Thyroid gland (tissue), 4 donors: ENCODE data around the gene SEC61B. TPM values are rescaled to one million over a fixed set of nuclear protein-coding genes. Genes with fewer than 3 reads are reported as not detected.

ENCODE experiments used
- DNase-seq, 2 donors: peaks; one replicate each; pipeline ENCODE4 v3.0.0-alpha.2; 2019
- H3K27ac ChIP-seq, 3 donors: fragments of 200-600 bp; sonication (generic); 1 replicate in 2 of 3; 2 replicates in 1 of 3; pipeline ENCODE4 v1.5.1; 2016 to 2019; ENCODE audit warnings: mild to moderate bottlenecking in 1 of 3, moderate library complexity in 1 of 3
- H3K27me3 ChIP-seq: fragments of 200-600 bp; sonication (generic); one replicate; pipeline ENCODE4 v1.5.1; 2019
- H3K36me3 ChIP-seq, 2 donors: fragments of 200-600 bp; sonication (generic); one replicate each; pipeline ENCODE4 v1.5.1; 2016 to 2019
- H3K4me1 ChIP-seq, 2 donors: fragments of 200-600 bp; sonication (generic); one replicate each; pipeline ENCODE4 v1.5.1; 2017 to 2019
- H3K4me3 ChIP-seq, 3 donors: fragments of 200-600 bp; sonication (generic); replicated peaks in 1 of 3; 1 replicate in 2 of 3; 2 replicates in 1 of 3; pipeline ENCODE4 v1.5.1; 2016; ENCODE audit warnings: mild to moderate bottlenecking in 1 of 3
- H3K9me3 ChIP-seq: fragments of 200-600 bp; sonication (generic); one replicate; pipeline ENCODE4 v1.5.1; 2017
- POLR2A ChIP-seq, 2 donors: fragments of 450-650 bp; IDR thresholded peaks; one replicate each; pipeline ENCODE4 v1.6.1; 2017; ENCODE audit warnings: antibody characterized with exemption in 2 of 2, mild to moderate bottlenecking in 2 of 2, moderate library complexity in 1 of 2
- WGBS, 2 donors: methylation state at CpG; one replicate each; pipeline ENCODE4 v1.1.5; 2017; 5-methylcytosine and 5-hydroxymethylcytosine counted together
- intact Hi-C: fragments of 100-400 bp; cut with DNase I; formaldehyde crosslinking; loops from one replicate; pipeline ENCODE4 v1.15.1; 2023
- total RNA-seq, 4 donors: library from RNA; depleted of rRNA; stranded (reverse); fragments of >200 nt; gene quantifications; one replicate each; pipeline ENCODE4 v1.2.3, GENCODE V29; 2016
- TF ChIP-seq, protein P1 (sequence below), 6 experiments: fragments of 200-600 bp in 3 of 6; fragments of 450-650 bp in 3 of 6; sonication (generic) in 3 of 6; IDR thresholded peaks; one replicate each; pipeline ENCODE4 v1.5.1; 2016 to 2019; ENCODE audit warnings: antibody characterized with exemption in 6 of 6, mild to moderate bottlenecking in 2 of 6, inconsistent platforms in 1 of 6, moderate library complexity in 1 of 6

Gene SEC61B
- total RNA-seq, 4 donors from 2014 or later, result 88.3 to 203 (median 130) TPM

DNA sequence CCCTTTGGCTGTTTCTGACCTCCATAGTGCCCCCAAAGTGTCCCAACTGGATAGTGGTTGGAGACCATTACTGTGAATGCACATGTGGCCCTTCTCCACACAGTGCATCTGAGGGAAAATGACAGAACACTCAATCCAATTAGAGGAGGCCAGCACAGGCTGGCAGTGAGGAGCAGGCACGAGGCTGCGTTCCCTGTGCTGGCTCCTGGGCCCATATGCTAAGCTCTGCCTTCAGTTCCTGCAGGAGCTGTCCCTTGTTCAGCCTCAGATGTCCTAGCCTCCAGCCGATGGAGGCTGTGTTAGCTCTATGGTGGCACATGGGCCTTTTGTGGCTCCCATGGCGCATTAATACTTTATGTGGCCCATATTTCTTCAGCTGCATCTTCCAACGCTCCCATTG is 36.1 kb upstream of the SEC61B start:
- H3K27me3 ChIP-seq, result no peaks in the 10 kb centered on the region
- no peaks in the 10 kb centered on the region for H3K36me3 ChIP-seq
- H3K4me1 ChIP-seq, result peaks cover 0 to 3% of the 10 kb centered on the region in 2 donors
- intact Hi-C loops, result no loop called here
- DNase-seq, result no peak
- no peaks in the 10 kb centered on the region for H3K9me3 ChIP-seq
- H3K27ac ChIP-seq, result no peak overlapping the region
- 93 to 95% methylated on average over 5 of the region's 5 CpGs for WGBS, 2 donors
- H3K4me3 ChIP-seq, result no peak overlapping the region
- TF ChIP-seq, protein P1, sequence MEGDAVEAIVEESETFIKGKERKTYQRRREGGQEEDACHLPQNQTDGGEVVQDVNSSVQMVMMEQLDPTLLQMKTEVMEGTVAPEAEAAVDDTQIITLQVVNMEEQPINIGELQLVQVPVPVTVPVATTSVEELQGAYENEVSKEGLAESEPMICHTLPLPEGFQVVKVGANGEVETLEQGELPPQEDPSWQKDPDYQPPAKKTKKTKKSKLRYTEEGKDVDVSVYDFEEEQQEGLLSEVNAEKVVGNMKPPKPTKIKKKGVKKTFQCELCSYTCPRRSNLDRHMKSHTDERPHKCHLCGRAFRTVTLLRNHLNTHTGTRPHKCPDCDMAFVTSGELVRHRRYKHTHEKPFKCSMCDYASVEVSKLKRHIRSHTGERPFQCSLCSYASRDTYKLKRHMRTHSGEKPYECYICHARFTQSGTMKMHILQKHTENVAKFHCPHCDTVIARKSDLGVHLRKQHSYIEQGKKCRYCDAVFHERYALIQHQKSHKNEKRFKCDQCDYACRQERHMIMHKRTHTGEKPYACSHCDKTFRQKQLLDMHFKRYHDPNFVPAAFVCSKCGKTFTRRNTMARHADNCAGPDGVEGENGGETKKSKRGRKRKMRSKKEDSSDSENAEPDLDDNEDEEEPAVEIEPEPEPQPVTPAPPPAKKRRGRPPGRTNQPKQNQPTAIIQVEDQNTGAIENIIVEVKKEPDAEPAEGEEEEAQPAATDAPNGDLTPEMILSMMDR (IDR thresholded peaks at IDR 0.05), result no peak
- no peak for TF ChIP-seq POLR2A (IDR thresholded peaks at IDR 0.05)

DNA sequence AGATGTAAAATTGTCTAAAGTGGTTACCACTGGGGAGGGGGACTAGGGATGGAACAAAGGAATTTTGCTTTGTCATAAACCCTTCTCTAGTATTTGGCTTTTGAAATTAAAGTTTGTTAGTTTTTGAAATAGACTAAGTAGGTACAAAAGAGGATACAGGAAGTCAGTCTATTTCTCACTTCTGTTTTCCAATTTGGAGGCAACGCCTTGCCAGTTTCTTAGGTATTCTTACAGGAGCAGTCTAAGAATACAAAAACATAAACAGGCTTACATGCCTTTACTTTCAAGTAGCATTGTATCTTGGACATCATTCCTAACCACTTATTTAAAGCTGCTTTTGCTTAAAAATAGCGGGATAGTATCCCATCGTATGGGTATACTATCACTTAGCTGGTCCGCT is 34.8 kb upstream of the SEC61B start:
- H3K27ac ChIP-seq, result no peak overlapping the region
- H3K27me3 ChIP-seq, result no peaks in the 10 kb centered on the region
- intact Hi-C loops, result no loop called here
- peaks cover 0 to 3% of the 10 kb centered on the region in 2 donors for H3K4me1 ChIP-seq
- DNase-seq, result no peak
- 84 to 88% methylated on average over 4 of the region's 4 CpGs for WGBS, 2 donors
- no peak overlapping the region for H3K4me3 ChIP-seq
- no peaks in the 10 kb centered on the region for H3K9me3 ChIP-seq
- H3K36me3 ChIP-seq, result no peaks in the 10 kb centered on the region
- TF ChIP-seq, protein P1 (IDR thresholded peaks at IDR 0.05), result no peak
- TF ChIP-seq POLR2A (IDR thresholded peaks at IDR 0.05), result no peak

DNA sequence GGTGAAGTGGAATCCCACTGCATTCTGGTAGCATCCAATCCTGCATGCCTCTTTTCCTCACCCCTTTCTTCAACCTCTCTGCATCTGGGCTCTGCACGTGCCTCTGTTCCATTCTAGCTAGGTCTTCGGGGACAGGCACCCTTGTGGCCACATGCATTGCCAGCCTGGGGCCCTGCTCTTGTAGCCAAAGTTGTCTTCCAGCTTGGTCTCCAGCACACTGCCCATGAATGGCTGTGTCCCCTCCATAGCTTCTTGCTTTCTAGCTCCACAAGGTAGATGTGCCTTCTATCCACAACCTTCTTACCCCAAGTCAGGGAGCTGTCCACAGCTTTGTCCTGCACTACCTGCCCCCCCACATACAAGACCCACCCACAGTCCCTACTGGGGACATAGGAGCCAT is 32.9 kb upstream of the SEC61B start:
- H3K9me3 ChIP-seq, result no peaks in the 10 kb centered on the region
- WGBS, 2 donors, result 80 to 88% methylated on average over 2 of the region's 2 CpGs
- intact Hi-C loops, result no loop called here

DNA sequence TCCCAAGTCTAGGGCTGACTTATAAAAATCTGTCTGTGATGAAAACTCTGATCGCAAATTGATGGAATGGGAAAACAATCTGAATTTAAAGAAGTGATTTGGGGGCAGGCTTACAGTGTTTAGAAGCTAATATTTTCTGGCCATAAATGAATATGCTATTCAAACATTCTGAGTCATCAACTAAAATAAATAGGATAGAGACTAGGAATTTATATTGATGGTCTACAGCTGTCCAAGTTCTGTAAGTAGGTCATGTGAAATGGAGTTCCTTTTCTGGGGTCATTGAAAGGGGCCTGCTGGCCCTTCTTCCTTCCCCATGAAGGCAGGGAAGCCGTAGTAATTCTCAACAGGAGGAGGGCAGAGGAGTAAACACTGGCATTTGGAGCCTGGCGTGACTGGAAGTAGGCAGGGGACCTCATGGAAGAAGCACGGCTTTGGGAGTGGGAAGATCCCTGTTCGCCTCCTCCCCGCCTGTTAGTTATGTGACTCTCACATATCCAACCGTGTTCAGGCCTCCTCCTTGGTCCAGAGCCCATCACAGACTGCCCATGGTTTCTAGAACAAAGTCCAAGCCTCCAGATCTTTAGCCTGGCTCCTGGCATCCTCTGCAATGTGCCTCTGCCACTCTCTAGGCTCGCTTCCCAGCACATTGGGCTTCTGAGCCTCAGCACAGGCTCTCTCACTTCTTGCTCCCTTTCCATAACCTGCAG is 32.0 kb upstream of the SEC61B start:
- Histone ChIP-seq H3K27ac (no peak overlapping the region), H3K4me3 (no peak overlapping the region), H3K4me1 (peaks cover 0 to under 1% of the 10 kb centered on the region in 2 donors), H3K9me3 (no peaks in the 10 kb centered on the region), H3K27me3 (no peaks in the 10 kb centered on the region), H3K36me3 (no peaks in the 10 kb centered on the region)
- 82 to 87% methylated on average over 8 of the region's 8 CpGs for WGBS, 2 donors
- intact Hi-C loops, result no loop called here
- TF ChIP-seq, protein P1 (IDR thresholded peaks at IDR 0.05), result no peak
- TF ChIP-seq POLR2A (IDR thresholded peaks at IDR 0.05), result no peak
- DNase-seq, result no peak

More for the DNA sequence above, 32.9 kb upstream of the SEC61B start:
- no peaks in the 10 kb centered on the region for H3K36me3 ChIP-seq
- DNase-seq, result no peak
- no peak overlapping the region for H3K4me3 ChIP-seq
- no peak overlapping the region for H3K27ac ChIP-seq
- no peaks in the 10 kb centered on the region for H3K27me3 ChIP-seq
- no peak for TF ChIP-seq POLR2A (IDR thresholded peaks at IDR 0.05)
- TF ChIP-seq, protein P1 (IDR thresholded peaks at IDR 0.05), result no peak
- peaks cover 0 to 3% of the 10 kb centered on the region in 2 donors for H3K4me1 ChIP-seq

DNA sequence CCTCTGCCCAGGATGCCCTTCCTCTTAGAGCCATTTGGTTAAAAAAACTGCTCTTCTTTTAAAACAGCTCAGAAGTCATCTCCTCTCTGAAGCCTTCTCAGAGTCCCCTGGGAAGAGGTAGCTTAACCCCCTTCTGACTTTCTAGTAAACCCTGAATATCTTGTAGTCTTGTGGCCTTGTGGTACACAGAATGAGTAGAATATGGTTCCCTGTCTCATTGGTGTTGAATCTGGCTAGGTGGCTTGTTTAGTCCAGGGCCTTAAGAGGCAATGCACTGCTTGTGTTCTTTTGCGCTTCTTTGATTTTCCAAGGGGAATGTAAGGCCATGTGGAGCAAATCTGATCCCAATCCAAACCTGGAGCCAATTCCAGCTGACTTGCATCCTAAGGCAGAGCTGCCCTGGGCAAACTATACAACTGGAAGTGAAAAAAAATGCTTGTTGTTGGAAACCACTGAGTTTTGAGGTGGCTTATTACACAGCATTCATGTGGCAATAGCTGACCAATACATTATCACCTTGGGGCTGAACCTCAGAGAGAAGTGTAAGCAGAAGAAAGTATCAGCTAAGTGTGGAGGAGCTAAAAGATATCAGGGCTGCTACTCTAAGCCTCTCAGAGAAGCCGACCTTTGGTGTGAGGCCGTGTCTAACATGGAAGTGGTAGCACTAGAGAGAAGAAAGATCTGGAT is 31.3 kb upstream of the SEC61B start:
- DNase-seq, result no peak
- Histone ChIP-seq H3K4me3 (no peak overlapping the region), H3K36me3 (no peaks in the 10 kb centered on the region), H3K27ac (no peak overlapping the region), H3K9me3 (no peaks in the 10 kb centered on the region), H3K27me3 (no peaks in the 10 kb centered on the region), H3K4me1 (no peaks in the 10 kb centered on the region)
- TF ChIP-seq, protein P1 (IDR thresholded peaks at IDR 0.05), result no peak
- no peak for TF ChIP-seq POLR2A (IDR thresholded peaks at IDR 0.05)
- intact Hi-C loops, result no loop called here
- 95 to 96% methylated on average over 3 of the region's 3 CpGs for WGBS, 2 donors
